HG02840 (cell line): ENCODE data around the gene ZNF205.
A peak's percentile ranks its signal among the peaks of the same experiment; 100 is the strongest.

Experiments
- ATAC-seq: cut with Tn5 transposase; IDR thresholded peaks from one replicate; pipeline ENCODE4 v1.9.1; 2021; ENCODE audit warnings: mild to moderate bottlenecking, moderate library complexity, moderate number of reproducible peaks; ENCODE audit not compliant: unreplicated experiment, low FRiP score

The ZNF205 gene

GRCh38 chr16:3099732-3100499 is 12.5 kb upstream of the ZNF205 start:
- no peak for ATAC-seq

DNA sequence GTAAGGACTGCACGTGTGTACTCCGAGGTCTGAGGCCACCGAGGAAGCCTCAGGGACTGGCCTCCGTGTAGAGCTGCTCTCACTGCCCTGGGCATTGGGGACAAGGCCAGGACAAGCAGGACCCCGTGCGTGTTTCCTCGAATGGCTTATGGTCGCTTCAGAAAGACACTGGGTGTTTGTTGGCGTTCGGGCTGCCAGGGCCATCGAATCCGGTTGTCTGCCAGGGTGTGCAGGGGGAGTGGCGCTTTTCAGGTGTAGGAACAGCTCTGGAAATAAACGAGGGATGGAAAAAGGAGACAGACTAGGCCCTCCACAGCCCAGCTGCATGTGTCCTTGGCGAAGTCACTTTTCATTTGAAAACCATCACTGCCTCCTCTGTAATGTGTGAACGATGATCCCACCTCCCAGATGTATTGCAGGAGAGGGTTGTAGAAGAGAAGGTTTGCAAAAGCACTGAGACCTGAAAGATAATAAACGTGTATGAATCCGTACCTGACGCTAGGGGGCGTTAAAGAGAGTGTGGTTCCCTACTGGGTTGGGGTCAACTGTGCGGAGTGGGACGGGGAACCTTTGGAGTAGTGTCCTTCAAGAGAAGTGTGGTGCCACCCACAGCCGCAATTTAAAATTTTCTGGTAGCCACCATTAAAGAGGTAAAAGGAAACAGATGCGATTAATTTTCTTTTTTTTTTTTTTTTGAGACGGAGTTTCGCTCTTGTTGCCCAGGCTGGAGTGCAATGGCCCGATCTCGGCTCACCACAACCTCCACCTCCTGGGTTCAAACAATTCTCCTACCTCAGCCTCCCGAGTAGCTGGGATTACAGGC is 11.2 kb upstream of the ZNF205 start:
- no peak for ATAC-seq

GRCh38 chr16:3101841-3102470 is 10.4 kb upstream of the ZNF205 start:
- ATAC-seq, result no peak

DNA sequence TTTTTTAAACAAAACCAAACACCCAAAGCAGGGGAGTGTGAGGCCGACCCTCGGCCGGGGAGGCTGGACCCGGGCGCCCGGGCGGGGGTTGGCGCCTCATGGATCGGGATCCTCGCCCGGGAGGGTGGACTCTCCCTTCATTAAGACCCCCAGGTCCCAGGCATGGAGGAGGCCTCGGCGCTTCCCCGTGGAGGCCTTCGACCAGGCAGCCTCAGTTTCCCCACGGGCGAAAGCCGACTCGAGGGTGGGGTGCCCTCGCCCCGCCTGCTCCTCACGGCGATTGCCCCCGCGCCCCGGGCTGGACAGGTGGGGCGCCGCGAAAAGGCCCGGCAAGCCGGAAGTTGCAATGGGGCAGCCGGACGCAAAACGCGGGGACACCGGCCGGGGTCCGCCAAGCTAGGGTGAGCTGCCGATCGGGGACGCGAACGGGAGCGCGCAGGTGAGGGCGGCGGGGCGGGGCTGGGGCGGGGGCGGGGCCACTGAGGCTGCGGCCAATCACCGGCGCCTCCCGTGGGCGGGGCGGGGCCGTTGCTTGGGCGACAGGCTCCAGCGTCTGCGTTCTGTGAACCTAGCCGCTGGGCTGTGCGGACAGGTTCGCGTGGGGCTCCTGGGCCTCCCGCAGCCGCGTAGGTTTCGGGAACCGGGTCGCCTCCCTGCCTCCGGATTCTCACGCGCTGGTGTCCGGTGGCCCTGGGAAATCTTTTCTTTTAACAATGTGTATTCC is 6.0 kb upstream of the ZNF205 start:
- peak; percentile 75 for ATAC-seq

DNA sequence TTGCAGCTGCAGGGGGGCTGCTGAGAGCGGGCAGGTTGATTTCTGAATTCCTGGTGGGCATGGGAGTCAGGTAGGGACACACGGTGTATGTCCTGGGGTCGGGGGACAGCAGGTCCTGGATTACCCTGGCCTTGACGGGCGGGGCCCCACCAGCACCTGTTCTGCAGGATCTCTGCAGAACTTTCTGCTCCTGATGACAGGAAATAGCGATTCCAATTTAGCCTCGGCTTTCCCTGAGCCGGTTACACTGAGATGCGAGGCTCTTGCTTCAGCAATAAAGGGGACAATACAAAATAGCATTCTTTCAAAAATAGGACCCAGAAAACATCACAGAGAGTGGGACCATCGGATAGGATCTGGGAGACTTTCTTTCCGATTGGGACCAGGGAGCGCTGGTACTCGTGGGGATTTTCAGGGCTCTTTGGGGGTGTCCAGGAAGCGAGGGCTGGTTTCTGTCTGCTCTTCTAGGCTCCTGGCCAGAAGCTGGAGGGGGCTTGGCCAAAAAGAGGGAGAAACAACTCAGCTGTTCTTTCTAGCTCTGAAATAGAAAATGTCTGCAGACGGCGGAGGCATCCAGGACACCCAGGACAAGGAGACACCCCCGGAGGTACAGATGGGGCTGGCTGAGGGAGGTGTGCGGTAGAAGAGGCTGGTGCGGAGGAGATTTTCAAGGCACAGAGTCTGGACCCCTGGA is 642 bp downstream of the ZNF205 start:
- ATAC-seq, result no peak

DNA sequence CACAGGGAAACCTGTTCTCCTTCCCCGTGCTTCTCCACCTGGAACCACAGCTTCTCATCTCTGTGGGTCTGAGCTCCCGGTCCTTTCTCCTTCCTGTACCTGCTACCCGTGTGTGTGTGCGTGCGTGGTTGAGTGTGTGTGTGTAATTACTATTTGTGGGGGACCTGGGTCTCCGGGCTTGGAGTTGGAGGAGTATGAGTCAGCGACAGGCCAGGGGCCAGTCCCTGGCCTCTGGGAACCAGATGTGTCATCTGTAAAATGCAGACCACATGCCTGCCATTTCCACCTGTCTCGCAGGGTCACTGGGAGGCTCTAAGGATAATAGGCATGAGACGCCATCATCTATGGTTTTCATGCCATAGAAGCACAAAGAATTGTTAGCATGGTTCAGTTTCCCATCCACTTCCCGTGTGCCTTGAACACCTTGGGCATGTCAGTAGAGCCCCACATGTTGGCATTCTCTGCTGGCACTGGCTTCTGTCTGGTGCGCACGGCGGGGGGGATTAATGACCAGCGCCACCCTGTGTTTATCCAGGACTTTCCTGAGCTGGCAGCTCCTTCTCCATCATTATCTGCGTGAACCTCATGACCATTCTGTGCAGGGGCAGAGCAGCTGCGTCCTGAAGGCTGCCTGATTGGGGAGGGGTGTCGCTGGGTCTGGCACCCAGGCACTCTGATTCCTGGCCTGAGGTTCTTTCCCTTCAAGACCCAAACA is 1.5 kb downstream of the ZNF205 start:
- no peak for ATAC-seq

DNA sequence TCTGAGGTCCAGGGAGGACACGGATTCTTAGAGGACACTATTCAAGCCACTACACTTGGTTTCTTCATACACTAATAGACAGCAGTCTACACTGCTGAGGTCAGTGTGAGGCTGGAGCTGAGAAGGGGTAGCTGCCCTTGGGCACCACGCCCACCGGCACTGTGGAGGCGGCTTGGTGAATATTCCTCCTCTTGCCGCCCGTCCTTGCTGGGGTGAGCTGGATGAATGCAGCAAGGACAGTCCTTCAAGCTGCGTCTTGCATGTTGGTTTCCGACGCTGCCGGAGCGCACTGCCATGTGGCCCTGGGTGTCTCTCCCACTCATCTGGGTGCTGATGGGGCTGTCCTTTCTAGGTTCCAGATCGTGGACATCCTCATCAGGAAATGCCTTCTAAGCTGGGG is 2.6 kb downstream of the ZNF205 start:
- no peak for ATAC-seq

DNA sequence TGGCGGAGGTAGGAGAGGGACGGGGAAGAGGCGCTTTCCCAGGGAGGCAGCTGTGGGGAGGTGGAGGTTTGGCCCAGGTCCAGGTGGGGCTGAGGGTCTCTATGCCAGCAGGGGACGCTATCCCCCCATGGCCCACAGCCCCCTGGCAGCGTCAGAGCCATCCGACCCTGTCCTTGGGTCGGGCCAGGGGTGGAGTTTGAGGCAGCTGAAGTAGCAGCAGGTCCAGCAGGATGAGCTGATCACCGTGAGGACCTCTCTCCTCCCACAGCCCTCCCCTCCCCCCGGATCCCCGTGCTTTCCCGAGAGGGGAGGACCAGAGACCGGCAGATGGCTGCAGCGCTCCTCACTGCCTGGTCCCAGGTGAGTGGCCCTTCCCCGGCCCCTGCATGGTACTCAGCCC is 3.2 kb downstream of the ZNF205 start:
- ATAC-seq, result no peak

DNA sequence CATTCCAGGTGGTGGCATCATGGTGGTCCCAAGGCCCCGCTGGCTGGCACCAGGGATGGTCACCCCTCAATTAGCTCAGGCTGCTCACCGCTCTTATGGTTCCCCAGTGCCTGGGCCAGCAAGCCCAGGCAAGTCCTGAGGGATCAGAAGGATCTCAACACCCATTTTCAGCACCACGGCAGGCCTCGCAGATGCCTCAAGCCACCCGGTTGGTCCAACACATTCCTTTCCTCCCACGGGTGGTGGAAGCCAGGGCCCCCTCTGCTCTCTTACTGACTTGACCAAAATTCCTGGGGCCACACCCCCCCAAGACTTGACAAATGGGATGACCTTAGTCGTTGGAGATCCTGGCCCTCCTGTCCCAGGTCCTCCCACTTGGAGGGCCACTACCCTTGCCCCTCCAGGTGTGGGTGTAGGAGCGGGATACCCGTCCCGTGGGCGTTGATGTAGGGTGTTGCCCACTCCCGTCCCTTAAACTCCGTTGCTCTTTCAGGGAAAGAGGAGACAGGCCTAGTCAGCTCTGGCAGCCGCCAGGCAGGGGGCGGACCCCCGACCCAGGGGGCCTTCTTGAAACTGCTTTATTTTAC is 5.9 kb downstream of the ZNF205 start:
- no peak for ATAC-seq

GRCh38 chr16:3118846-3119245 is 6.5 kb downstream of the ZNF205 start:
- no peak for ATAC-seq

GRCh38 chr16:3119286-3119685 is 6.9 kb downstream of the ZNF205 start:
- ATAC-seq, result no peak

DNA sequence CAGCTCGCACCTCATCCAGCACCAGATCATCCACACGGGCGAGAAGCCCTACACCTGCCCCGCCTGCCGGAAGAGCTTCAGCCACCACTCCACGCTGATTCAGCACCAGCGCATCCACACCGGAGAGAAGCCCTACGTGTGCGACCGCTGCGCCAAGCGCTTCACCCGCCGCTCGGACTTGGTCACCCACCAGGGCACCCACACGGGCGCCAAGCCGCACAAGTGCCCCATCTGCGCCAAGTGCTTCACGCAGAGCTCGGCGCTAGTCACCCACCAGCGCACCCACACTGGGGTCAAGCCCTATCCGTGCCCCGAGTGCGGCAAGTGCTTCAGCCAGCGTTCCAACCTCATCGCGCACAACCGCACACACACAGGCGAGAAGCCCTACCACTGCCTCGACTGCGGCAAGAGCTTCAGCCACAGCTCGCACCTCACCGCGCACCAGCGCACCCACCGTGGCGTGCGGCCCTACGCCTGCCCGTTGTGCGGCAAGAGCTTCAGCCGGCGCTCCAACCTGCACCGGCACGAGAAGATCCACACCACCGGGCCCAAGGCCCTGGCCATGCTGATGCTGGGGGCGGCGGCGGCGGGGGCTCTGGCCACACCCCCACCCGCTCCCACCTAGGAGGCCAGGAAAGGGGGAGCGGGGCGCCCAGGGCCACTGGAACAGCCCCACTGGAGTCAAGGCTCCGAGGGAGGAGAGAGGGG is 7.5 kb downstream of the ZNF205 start:
- ATAC-seq, result no peak

DNA sequence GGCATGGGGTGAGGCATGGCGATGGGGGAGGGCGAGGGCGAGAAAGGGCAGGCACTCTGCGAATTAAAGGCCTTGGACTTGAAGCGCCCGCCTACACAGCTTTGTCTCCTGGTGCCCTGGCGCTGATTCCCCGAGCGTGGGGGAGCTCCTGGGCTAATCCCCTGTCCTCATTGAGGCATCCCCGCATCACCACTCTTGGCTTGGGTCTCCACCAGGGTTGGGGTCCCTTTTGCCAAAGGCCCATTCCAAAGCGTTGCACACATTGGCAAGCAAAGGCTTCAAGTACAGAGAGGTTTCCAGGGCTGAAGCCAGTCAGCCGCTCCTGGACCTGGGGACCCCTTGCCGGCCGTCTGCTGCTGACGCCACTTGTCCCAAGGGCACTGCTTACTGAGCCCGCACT is 8.0 kb downstream of the ZNF205 start:
- ATAC-seq, result no peak

- no peak for ATAC-seq
Measured at GRCh38 chr16:3121851-3122467, 9.6 kb downstream of the ZNF205 start.

DNA sequence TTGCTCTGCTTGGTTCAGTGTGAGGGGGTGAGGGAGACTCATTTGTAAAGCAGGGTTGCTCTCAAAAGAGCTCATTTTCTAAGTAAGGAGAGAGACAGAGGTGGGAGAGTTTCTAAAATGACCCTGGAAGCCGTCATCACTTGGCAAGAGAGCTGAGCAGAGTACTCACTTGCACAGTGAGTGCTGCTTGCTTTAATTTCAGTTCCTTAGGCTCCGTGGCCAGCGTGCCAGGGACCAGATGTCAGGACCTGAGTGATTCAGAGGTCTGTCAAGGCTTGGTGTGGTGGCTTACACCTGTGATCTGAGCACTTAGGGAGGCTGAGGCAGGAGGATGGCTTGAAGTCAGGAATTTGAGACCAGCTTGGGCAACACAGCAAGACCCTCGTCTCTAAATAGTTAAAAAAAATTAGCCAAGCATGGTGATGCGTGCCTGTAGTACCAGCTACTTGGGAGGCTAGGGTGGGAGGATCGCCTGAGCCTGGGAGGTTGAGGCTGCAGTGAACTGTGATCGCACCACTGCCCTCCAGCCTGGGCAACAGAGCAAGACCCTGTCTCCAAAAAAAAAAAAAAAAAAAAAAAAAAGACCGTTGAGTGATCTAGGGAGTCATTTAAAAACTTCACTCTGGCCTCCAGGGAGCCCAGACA is 10.7 kb downstream of the ZNF205 start:
- no peak for ATAC-seq

DNA sequence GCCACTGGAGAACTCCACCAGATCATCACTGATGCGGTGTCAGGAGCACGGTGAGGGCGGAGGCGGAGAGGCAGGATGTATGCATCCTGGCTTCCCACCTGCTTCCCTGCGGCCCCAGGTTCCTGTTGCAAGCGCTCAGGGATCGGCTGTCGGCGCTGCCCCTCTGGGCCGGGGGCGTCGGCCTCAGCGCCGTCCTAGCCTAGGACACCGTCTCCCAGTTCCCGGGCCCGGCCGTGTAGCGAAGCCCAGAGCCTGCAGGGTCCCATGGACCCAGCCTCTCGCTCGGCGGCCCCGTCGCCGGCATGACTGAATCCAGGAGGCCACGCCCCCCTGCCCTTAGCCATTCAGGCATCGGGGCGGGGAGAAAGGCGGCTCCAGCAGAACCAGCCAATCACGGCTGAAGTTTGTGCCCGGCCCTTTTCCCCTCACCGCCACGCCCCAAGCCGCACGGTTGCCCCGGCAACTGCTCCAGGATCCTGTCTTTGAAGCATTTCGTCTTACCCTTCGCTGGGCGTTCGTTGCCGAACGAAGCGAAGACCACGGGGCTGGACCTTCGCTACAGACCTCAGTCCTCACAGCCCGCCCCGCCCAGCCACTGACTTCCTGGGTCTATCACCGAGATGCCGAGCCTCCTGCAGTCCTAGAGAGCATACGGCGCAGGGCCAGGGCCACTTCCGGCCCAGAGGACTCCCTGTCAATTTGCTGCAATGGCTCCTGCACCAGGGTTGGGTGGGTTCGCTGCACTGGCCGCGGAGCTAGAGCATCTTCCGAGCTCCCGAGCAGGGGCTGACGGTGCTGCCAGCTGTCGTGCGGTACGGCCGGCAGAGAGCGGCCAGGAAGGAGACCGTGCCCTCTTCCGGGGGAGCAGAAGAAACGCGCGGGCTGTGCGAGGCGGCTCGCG is 11.8 kb downstream of the ZNF205 start:
- peak; percentile 86 for ATAC-seq

- ATAC-seq, result no peak
Measured at GRCh38 chr16:3127745-3128144, 15.4 kb downstream of the ZNF205 start.
